ENCODE data around the gene PCDH9.
A peak's percentile ranks its signal among the peaks of the same experiment; 100 is the strongest.
"Not testable (repeated sequence)": the region's sequence is repeated elsewhere in the genome, so short reads cannot be mapped to it uniquely, and the experiment has no call there.

The PCDH9 gene

GRCh38 chr13:66657165-66657881 is 572.8 kb downstream of the PCDH9 start:
- DNase-seq (ENCODE audit: low spot score), result peak; percentile 35

GRCh38 chr13:66655847-66656454 is 574.2 kb downstream of the PCDH9 start:
- DNase-seq (ENCODE audit: low spot score), result no peak

GRCh38 chr13:66644855-66645460 is 585.2 kb downstream of the PCDH9 start:
- DNase-seq (ENCODE audit: low spot score), result no peak

- DNase-seq (ENCODE audit: low spot score), result no peak
These were observed 589.9 kb downstream of the PCDH9 start for GRCh38 chr13:66640231-66640630.

GRCh38 chr13:66639044-66639443 is 591.1 kb downstream of the PCDH9 start:
- DNase-seq (ENCODE audit: low spot score), result no peak

- DNase-seq (ENCODE audit: low spot score), result no peak
These were observed 594.6 kb downstream of the PCDH9 start for GRCh38 chr13:66635526-66635925.

DNA sequence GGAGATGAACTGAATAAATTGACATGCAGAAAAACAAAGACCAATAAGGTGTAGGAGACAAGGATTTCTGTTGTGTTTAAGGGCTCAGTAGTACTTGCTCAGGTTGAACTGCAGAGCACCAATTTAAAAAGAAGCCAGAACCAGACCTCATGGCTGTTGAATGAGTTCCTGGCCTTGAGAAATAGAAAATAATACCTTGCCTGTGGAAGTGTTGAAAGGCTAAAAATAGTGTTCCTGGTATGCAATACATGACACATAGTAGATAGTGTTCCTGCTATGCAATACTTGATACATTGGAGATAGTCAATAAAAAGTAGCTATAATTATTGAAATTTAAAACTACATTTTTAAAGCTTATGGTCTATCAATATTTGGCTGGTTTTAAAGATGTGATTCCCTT is 595.8 kb downstream of the PCDH9 start:
- no peak for DNase-seq (ENCODE audit: low spot score)

- DNase-seq (ENCODE audit: low spot score), result no peak
These were observed 602.6 kb downstream of the PCDH9 start for GRCh38 chr13:66627512-66627911.

DNA sequence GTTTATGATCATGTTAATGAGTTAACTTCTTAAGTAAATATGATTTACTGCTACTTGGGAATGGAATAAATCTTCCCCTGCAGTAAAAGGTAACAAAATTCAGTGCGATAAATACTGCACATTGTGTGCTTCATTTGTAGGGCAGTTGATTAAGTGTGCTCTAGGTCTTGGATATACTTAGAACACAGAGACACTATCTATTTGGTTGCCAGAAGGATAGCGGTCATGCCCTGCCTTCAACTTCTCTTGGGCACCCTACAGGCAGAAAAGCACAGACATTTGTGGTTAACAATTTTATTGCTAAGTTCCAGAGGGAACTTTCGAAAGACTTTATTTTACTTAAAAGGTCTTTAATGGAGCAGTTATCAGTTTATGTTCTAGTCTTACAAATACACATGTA is 605.8 kb downstream of the PCDH9 start:
- DNase-seq (ENCODE audit: low spot score), result no peak

- DNase-seq (ENCODE audit: low spot score), result no peak
These were observed 606.9 kb downstream of the PCDH9 start for GRCh38 chr13:66623129-66623820.

- not testable (repeated sequence) for DNase-seq (ENCODE audit: low spot score)
These were observed 608.2 kb downstream of the PCDH9 start for GRCh38 chr13:66621906-66622447.

DNA sequence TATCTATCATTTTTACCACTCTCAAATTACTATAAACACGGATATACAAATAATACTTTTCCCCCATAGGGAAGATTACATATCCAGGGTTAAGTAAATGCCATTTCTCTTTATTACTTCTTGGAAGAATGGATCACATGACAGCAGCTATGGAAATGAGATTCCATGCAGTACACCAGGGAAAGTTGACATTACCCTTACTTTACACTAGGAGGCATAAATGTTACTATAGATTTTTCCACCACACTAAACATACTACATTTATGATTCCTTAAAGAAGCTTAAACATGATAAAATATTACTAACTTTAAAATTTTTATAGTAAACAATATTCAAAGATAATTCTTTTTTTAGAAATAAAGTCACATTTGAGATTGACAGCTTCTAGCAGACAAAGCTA is 611.4 kb downstream of the PCDH9 start:
- no peak for DNase-seq (ENCODE audit: low spot score)

GRCh38 chr13:66617786-66618185 is 612.4 kb downstream of the PCDH9 start:
- no peak for DNase-seq (ENCODE audit: low spot score)

DNA sequence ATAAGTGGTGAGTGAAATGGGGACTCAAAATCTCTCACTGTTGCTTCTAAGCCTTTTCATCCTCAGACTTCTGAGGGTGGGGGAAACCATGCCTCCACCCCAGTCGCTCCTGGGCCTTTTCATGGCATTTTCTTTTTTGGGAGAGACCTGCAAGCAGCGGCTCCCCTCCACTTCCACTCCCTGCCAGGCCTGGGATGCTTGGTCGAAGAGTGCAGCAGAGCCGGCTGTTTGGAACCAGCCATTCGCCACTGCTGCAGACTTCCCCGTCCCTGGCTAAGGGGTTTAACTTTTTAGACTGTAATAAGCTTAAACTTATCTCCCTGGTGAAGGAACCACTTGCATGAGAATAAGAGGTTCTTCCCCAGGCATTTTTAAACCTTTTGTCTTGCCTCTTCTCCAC is 617.2 kb downstream of the PCDH9 start:
- DNase-seq (ENCODE audit: low spot score), result no peak

DNA sequence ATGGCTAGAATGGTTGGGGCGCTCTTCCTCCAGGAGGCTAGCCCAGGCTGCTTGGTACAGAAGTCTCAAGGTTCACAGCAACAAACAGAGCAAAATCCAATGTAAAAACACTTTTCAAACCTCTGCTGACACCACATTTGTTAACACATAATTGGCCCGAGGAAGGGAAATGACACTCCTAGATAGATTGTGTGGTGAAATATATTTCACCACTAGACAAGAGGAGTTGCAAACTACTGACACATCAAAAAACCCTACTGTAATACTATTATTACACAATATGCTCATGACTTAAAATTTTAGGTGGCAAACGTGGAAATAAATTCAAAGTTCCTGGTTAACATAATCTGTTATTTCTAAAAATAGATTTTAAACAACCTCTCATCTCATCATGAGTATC is 643.6 kb downstream of the PCDH9 start:
- DNase-seq (ENCODE audit: low spot score), result no peak

- no peak for DNase-seq (ENCODE audit: low spot score)
These were observed 644.4 kb downstream of the PCDH9 start for GRCh38 chr13:66585669-66586203.

GRCh38 chr13:66581675-66582074 is 648.5 kb downstream of the PCDH9 start:
- DNase-seq (ENCODE audit: low spot score), result no peak

DNA sequence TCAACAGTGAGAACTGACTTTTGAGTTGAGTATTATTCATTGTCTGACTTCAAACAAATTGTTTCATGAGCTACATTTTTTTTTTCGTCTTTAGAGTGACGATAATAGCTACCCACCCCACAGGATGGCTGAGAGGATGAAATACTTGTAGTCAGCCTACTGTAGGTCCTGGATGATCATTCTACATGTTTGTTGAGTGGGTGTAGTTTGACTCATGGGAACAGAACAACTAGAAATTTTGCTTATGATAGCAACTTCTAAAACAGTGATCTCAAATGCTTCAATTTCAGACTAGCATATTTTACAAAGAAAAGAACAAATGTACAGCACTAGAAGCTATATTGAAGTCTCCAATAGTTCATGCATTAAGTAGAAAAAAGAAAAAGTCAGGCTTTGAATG is 651.8 kb downstream of the PCDH9 start:
- DNase-seq (ENCODE audit: low spot score), result no peak

DNA sequence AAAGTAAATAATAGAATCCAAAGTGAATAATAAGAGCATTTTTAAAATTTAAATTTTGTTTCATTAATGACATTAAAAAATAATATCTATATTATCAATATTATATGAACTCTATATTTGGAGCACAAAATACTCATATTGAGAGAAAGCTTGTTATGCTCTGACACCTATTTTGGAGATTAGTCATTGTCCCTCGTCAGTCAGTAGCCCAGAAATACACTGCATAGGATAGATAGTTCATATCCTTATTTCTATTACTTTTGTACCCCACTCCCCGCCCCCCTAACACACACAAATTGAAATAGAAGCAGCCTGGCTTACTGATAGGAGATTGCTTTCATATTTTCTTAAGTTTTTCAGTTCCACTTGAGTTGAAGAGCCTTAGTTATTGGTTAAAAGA is 652.8 kb downstream of the PCDH9 start:
- no peak for DNase-seq (ENCODE audit: low spot score)

DNA sequence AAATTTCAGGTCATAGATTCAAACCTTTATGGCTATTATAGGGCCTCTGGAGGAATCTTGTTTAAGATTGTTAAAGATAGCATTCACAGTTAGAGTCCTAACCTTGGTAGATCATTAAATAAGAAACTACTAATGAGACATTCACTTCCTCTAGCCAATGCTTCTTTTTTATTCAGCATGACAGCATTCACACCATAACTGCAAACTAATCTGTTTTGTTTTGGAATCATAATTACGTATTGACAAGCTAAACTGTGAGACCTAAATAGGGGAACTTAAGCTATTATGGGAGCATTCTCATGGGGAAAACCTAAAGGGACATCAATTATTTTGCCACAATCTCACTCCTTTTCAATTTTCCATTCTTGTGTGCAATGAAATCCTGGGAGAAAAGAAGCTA is 653.8 kb downstream of the PCDH9 start:
- DNase-seq (ENCODE audit: low spot score), result no peak

DNA sequence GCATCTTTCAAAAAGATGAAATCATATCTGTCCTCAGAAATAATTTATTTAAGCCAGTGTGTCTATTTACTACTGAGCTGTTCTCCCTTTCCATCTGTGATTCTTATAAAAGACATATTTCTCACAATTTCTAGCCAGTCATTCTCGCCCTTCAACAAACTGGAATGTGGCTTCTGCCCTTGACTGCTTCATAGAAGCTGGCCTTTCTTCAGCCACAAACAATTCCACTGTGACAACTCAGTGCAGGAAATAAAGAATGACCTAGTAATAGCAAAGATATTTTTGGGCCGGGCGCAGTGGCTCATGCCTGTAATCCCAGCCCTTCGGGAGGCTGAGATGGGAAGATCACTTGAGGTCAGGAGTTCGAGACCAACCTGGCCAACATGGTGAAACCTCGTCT is 655.5 kb downstream of the PCDH9 start:
- no peak for DNase-seq (ENCODE audit: low spot score)

DNA sequence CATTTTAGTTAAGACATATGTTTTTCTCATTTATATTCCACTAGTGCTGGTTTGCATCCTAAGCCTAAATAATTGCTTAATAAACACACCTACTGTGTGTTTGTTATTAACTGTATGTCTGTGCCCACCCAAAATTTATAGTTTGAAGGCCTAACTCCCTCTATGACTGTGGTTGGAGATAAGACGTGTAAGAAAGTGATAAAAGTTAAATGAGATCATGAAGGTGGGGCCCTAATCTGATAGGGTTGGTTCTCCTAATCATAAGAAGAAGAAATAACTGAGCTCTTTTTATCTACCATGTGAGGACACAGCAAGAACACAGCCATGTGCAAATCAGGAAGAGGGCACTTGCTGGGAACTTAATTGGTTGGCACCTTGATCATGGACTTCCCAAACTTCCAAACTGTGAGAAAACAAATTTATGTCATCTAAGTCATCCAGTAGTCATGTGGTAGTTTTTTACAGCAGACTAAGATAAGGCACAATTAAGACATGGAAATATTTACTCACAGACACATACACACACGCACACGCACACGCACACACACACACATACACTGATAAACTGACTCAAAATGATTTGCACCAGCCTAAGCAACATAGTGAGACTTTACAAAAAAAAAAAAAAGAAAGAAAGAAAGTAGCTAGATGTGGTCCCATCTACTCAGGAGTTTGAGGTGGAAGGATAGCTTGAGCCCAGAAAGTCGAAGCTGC is 662.1 kb downstream of the PCDH9 start:
- DNase-seq (ENCODE audit: low spot score), result no peak

Measured in putamen (tissue), 1 donor.